CD4-positive, alpha-beta T cell treated with Interleukin-10 for 1 hour (primary cell): Measurements from ENCODE around the gene NANOS3.

ENCODE experiments used
- DNase-seq: peaks from one replicate; pipeline ENCODE4 v3.0.0-alpha.2; 2020

Gene NANOS3

GRCh38 chr19:13876834-13877233, at the start of gene NANOS3:
TSS of gene NANOS3 (plus strand) at chr19:13877134. CDS start at chr19:13877249, 115 bp downstream.
- no peak for DNase-seq

DNA sequence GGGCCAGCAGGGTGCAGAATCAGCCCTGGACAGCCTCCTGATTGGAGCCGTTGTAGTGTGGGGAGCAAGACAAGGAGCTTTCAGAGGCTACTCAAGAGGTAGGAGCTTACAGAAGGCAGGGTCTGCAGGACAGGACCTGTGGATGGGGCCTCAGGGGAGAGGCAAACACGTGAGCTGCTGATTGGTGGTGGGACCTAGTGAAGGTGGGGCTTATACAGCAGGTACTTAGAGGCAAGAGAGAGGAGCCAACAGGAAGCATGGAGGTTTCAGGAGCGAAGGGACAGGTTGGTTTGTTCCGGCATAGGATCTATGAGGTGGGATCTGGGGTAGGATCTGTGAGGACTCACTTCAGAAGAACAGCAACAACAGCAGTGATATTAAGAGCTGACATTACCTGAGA, 49.3 kb upstream of the NANOS3 start:
- DNase-seq: peak; percentile 43

DNA sequence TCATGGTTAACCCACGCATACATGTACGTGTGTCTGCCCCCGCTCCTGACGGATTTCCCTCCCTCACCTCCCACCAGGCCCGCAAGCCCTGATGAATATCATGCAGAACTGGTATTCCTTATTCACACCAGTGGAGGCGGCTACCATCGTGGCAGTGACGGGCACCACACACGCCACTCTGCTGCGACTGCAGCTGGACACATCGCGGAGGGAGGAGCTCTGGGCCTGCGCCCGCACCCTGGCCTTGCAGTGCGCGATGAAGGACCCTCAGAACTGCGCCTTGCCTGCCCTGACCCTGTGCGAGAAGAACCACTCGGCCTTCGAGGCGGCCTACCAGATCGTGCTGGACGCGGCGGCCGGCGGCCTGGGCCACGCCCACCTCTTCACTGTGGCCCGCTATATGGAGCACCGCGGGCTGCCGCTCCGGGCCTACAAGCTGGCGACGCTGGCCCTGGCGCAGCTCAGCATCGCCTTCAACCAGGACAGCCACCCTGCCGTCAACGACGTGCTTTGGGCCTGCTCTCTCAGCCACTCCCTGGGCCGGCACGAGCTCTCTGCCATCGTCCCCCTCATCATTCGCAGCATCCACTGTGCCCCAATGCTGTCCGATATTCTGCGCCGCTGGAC, 46.7 kb upstream of the NANOS3 start:
- peak; percentile 73 for DNase-seq

- DNase-seq: peak; percentile 80
These were observed 46.0 kb upstream of the NANOS3 start for GRCh38 chr19:13830741-13831536.

GRCh38 chr19:13831537-13832467, 45.1 kb upstream of the NANOS3 start:
- peak; percentile 73 for DNase-seq

DNA sequence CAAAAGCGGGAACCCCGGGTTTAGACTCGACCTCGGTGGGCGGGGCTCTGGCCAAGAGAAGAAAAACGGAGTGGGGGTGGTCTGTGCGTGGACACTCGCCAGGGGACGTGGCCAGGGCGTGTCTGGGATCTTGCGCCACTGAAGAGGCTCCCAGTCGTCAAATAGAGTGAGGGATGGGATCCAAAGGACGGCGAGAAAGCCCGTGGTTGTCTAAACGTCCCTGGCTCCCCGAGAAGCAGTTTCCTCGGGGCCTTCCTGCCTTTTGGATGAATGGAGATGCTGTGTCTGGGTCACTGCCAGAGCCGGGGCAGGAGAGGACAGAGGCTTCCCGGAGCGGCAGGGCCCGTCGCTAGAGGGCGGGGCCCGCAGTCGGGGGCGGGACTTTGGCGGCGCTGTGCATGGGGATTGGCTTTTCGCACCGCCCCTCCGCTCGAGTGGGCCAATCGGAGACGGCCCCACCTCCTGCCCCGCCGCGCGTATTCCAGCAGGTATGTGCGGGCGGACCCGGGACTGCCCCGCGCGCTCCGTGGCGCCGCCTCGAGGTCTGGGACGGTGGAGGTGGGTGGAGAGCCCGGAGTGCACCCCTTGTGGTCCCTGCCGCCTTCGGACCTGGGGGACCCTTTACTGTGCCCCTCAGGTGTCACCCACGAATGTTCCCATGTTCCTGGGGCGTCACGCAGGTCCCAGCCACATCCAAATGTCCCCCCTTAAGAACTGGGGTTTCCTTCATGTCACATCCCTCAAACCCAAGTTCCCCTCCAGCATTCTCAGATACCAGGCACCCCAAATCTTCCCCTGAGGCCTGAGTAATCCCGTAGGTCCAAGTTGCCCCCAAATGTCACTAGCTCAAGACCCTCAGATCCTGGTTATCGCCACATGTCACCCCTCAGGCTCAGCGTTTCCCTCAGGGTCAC, 43.3 kb upstream of the NANOS3 start:
- DNase-seq: peak; percentile 96

GRCh38 chr19:13834244-13835069, 42.5 kb upstream of the NANOS3 start:
- DNase-seq: no peak

DNA sequence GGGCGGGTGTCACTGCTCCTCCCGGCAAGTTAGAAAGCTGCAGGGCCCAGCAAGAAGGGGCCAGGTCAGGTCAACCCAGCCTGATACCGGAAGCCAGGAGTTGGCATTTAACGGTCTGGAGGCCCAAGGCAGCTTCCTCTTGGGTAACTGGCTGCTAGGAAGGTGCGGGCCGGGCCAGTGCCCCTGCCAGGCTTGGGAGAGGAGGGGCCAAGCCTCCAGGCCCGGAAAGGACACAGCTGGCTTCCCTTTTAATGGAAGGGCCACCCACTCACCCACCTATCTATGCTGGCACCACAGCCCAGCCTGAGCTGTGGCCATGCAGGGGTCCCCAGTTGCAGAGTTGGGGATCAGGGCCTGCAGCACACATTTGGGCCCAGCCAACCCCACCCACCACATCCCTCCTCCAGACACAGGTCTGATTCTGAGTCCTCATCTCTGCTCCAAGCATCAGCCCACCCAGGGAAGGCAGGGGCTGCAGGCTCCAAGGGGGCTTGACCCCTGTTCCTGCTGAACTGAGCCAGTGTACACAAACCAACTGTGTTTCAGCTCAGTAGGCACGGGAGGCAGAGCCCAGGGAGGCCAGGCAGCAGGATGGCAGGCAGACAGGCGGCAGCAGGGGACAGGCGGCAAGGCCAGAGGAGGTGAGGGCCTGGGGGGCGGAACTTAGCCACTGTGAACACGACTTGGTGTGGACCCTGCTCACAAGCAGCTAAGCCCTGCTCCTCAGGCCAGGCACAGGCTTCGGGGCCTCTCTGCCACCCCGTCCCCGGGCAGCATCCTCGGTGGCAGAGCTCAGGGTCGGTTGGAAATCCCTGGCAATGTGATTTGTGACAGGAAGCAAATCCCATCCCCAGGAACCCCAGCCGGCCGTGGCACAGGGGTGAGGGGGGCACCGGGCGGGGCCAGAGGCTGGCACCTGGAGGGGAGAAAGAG, 40.9 kb upstream of the NANOS3 start:
- DNase-seq: peak; percentile 69

DNA sequence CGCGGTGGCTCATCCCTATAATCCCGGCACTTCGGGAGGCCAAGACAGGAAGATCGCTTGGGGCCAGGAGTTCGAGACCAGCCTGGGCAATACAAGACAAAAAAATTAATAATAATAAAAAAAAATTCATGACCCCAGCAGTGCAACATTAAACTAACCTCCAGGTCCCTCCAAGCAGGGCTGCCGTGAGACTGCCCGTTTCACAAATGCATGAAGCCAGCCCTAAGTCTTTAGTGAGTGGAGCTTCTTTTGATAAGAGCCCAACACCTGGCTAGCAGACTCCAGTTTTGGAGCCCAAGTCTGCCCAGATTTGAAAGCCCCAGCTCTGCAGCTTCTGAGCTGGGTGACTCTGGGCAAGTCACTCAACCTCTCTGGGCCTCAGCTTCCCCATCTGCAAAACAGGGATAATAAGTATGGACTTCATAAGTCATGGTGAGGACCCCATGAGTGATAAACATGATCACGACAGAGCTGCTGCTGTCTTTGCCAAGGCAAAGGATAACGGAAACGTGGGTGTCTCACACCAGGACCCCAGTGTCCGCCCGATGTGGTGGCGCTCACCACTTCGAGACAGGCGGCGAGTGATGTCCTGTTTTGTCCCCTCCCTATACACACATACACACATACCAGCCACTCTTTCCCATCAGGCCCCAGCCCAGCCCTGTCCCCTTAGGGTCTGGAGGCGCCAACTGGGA, 38.4 kb upstream of the NANOS3 start:
- DNase-seq: no peak

- DNase-seq: peak; percentile 90
These were observed 37.6 kb upstream of the NANOS3 start for GRCh38 chr19:13839130-13839937.

GRCh38 chr19:13839938-13840304, 37.0 kb upstream of the NANOS3 start:
- DNase-seq: no peak

- peak; percentile 79 for DNase-seq
These were observed 36.4 kb upstream of the NANOS3 start for GRCh38 chr19:13840305-13841085.

- peak; percentile 75 for DNase-seq
These were observed 35.6 kb upstream of the NANOS3 start for GRCh38 chr19:13841086-13841961.

DNA sequence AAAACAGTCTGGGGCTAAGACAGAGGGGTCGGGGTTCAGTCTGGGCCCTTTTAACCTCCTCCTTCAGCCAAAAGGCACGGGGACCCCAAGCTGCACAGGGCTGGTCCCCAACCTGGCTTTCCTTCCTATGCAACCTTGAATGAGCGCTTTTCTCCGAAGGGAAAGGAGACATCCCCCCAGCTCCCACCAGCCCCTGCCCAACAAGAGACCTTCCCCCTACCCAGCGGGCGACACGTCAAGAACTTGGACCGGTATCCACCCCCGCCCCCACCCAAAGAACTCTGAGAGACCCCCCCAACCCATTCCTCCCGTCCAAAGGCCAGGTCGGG, 35.0 kb upstream of the NANOS3 start:
- peak; percentile 70 for DNase-seq

DNA sequence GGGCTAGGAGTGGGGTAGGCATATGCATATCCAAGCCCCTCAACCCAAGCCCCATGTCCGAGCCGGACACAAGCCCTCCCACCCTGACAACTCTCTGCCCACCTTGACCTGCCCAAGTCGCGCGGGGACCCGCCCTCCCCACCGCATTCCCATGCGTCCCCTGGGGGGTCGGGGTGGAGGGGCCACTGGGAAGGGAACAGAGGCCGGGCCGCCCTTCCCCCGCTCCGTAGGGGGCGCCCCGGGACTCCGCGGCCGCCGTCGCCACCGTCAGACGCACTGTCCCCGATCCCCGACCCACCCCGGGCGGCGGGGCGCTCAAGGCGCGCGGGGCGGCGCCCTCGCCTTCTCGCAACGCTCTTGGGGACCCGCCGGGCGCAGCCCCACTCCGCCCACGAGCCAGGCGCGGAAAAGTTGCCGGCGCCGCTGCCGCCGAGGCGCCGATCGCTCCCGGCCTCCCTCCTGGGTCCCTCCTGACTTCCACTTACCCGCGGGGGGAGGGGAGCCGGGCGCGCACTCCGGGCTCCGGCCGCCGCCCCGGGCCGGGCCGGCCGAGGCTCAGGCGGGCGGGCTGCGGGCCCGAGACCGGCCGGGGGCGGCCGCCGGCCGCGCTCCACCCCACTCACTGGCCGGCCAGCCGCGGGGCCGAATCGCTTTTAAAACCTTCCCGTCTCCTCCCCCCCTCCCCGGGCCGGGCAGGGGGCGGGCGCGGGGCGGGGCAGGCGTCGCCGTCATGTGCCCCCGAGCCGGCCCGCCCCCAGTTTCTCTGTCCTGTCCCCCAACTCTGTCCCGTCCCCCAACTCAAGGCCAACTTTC, 34.4 kb upstream of the NANOS3 start:
- peak; percentile 92 for DNase-seq
